RKO (cell line): ENCODE measurements around the gene ZBTB7B.
A peak's percentile ranks its signal among the peaks of the same experiment; 100 is the strongest.

Experiments used
- DNase-seq: peaks from one replicate; pipeline ENCODE4 v3.0.0-alpha.2; 2016; ENCODE audit warnings: low spot score

The ZBTB7B gene

GRCh38 chr1:155002464-155003226 is at the start of gene ZBTB7B:
ZBTB7B (plus strand) TSS chr1:155002802; CDS start chr1:155014661, 11,859 bp downstream.
- peak; percentile 62 for DNase-seq

GRCh38 chr1:154953611-154954038 is 49.0 kb upstream of the ZBTB7B start:
- DNase-seq, result no peak

- no peak for DNase-seq
Measured at GRCh38 chr1:154954541-154954940, 48.1 kb upstream of the ZBTB7B start.

GRCh38 chr1:154955039-154955717 is 47.4 kb upstream of the ZBTB7B start:
- DNase-seq, result peak; percentile 66

GRCh38 chr1:154955718-154956543 is 46.7 kb upstream of the ZBTB7B start, which contains the start of gene PBXIP1:
PBXIP1 (minus strand) TSS chr1:154956099; CDS start chr1:154953721, 2,378 bp downstream.
- peak; percentile 87 for DNase-seq

GRCh38 chr1:154956544-154956941 is 46.1 kb upstream of the ZBTB7B start:
- DNase-seq, result no peak

- no peak for DNase-seq
Measured at GRCh38 chr1:154957091-154957657, 45.4 kb upstream of the ZBTB7B start.

- no peak for DNase-seq
Measured at GRCh38 chr1:154958036-154958435, 44.6 kb upstream of the ZBTB7B start.

GRCh38 chr1:154958681-154959425 is 43.7 kb upstream of the ZBTB7B start:
- DNase-seq, result no peak

GRCh38 chr1:154959426-154959780 is 43.2 kb upstream of the ZBTB7B start:
- no peak for DNase-seq

- no peak for DNase-seq
Measured at GRCh38 chr1:154960446-154961136, 42.0 kb upstream of the ZBTB7B start.

GRCh38 chr1:154961207-154962155 is 41.1 kb upstream of the ZBTB7B start, which contains the start of gene PYGO2:
PYGO2 (minus strand) TSS chr1:154961782; CDS start chr1:154961576, 206 bp downstream.
- peak; percentile 80 for DNase-seq

GRCh38 chr1:154962156-154962749 is 40.3 kb upstream of the ZBTB7B start:
- peak; percentile 62 for DNase-seq

GRCh38 chr1:154962795-154963330 is 39.7 kb upstream of the ZBTB7B start:
- no peak for DNase-seq

GRCh38 chr1:154963643-154964042 is 39.0 kb upstream of the ZBTB7B start:
- DNase-seq, result no peak

GRCh38 chr1:154964359-154964758 is 38.2 kb upstream of the ZBTB7B start:
- no peak for DNase-seq

GRCh38 chr1:154966111-154966510 is 36.5 kb upstream of the ZBTB7B start:
- no peak for DNase-seq

- no peak for DNase-seq
Measured at GRCh38 chr1:154967331-154967950, 35.2 kb upstream of the ZBTB7B start.
